K562 (cell line): ENCODE results near the gene CGNL1. TPM values are rescaled to one million over a fixed set of nuclear protein-coding genes. Genes with fewer than 3 reads are reported as not detected.

ENCODE experiments used
- CHD2 ChIP-seq: IDR thresholded peaks from 2 replicates; pipeline ENCODE4 v1.6.1; 2011; ENCODE audit warnings: low read depth, low read length
- CTBP1 ChIP-seq: fragments of 450-650 bp; IDR thresholded peaks from 2 replicates; pipeline ENCODE4 v1.6.1; 2016; ENCODE audit warnings: borderline replicate concordance
- CTCF ChIP-seq, 3 experiments: IDR thresholded peaks in 2 of 3; conservative IDR thresholded peaks in 1 of 3; 2 replicates each; pipeline ENCODE4 v1.5.1; 2011 to 2012; ENCODE audit warnings: low read length in 3 of 3, mild to moderate bottlenecking in 3 of 3, control low read depth in 2 of 3, improper control_type of control experiment in 1 of 3, inconsistent platforms in 1 of 3, low read depth in 1 of 3, mixed read lengths in 1 of 3, moderate library complexity in 1 of 3; ENCODE audit not compliant: insufficient read depth in 2 of 3
- HIVEP1 ChIP-seq: fragments of 250-450 bp; sonication (Bioruptor Pico); IDR thresholded peaks from 2 replicates; pipeline ENCODE4 v1.4.0; 2020; ENCODE audit warnings: mild to moderate bottlenecking
- HSF4 ChIP-seq: fragments of 250-450 bp; sonication (Bioruptor Pico); IDR thresholded peaks from 2 replicates; pipeline ENCODE4 v2.1.2; 2022; ENCODE audit warnings: mild to moderate bottlenecking, moderate library complexity, borderline replicate concordance
- MAX ChIP-seq: sonication (generic); formaldehyde crosslinking; IDR thresholded peaks from 2 replicates; pipeline ENCODE4 v1.9.0; 2022; ENCODE audit warnings: mild to moderate bottlenecking, missing genetic modification reagents
- RAD21 ChIP-seq, 2 experiments: fragments of 250-450 bp in 1 of 2; fragments of 450-650 bp in 1 of 2; sonication (Bioruptor Pico) in 1 of 2; formaldehyde crosslinking in 1 of 2; IDR thresholded peaks in 1 of 2; conservative IDR thresholded peaks in 1 of 2; 2 replicates each; pipeline versions ENCODE4 v1.4.0 to v1.8.0; 2020 to 2022; ENCODE audit warnings: mild to moderate bottlenecking in 2 of 2, moderate library complexity in 1 of 2
- RB1 ChIP-seq: fragments of 450-650 bp; IDR thresholded peaks from 2 replicates; pipeline ENCODE4 v1.6.1; 2017; ENCODE audit warnings: low read depth, mild to moderate bottlenecking
- REST ChIP-seq, 2 experiments: fragments of 450-650 bp; formaldehyde crosslinking in 1 of 2; IDR thresholded peaks; 2 replicates each; pipeline versions ENCODE4 v1.4.0 to v1.6.1; 2014 to 2020; ENCODE audit warnings: mild to moderate bottlenecking in 2 of 2, borderline replicate concordance in 1 of 2, low read depth in 1 of 2
- SMC3 ChIP-seq: conservative IDR thresholded peaks from 2 replicates; pipeline ENCODE4 v1.6.1; 2011; ENCODE audit warnings: low read depth, low read length, improper control_type of control experiment; ENCODE audit not compliant: insufficient read depth
- STAG1 ChIP-seq: sonication (generic); formaldehyde crosslinking; IDR thresholded peaks from 2 replicates; pipeline ENCODE4 v1.5.0; 2020; ENCODE audit warnings: missing genetic modification reagents, borderline replicate concordance
- THAP7 ChIP-seq: fragments of 250-450 bp; sonication (Bioruptor Pico); IDR thresholded peaks from 2 replicates; pipeline ENCODE4 v1.5.0; 2021
- ZNF146 ChIP-seq: IDR thresholded peaks from one replicate; pipeline ENCODE4 v1.6.1; 2018; ENCODE audit warnings: missing compliant biosample characterization; ENCODE audit not compliant: unreplicated experiment
- ZNF232 ChIP-seq: sonication (generic); formaldehyde crosslinking; IDR thresholded peaks from 2 replicates; pipeline ENCODE4 v1.8.0; 2022; ENCODE audit warnings: mild to moderate bottlenecking, missing genetic modification reagents
- ZNF436 ChIP-seq: fragments of 250-450, 450-650 bp; sonication (Bioruptor Pico); formaldehyde crosslinking; IDR thresholded peaks from 2 replicates; pipeline ENCODE4 v1.7.0; 2020; ENCODE audit warnings: mild to moderate bottlenecking
- ZNF655 ChIP-seq: fragments of 250-450 bp; sonication (Bioruptor Pico); IDR thresholded peaks from 2 replicates; pipeline ENCODE4 v1.5.0; 2021
- polyA plus RNA-seq, 8 experiments: library from polyadenylated mRNA; depleted of rRNA in 4 of 8; stranded (reverse) in 5 of 8; unstranded in 3 of 8; fragments of >200 nt; fragmentation: Nextera tagmentation in 2 of 8; fragmentation: Illumina TruSeq in 1 of 8; extraction: Ambion mirVana in 2 of 8; extraction: Trizol in 1 of 8; gene quantifications; 2 replicates each; pipeline versions ENCODE4 v1.2.1 to v1.2.3, GENCODE V29; 2011 to 2014; ENCODE audit warnings: inconsistent platforms in 1 of 8, missing spikeins in 1 of 8
- total RNA-seq, 7 experiments: library from RNA; depleted of rRNA in 6 of 7; stranded (reverse); fragments of >200 nt in 6 of 7; fragmentation: Illumina TruSeq in 2 of 7; extraction: Trizol in 2 of 7; gene quantifications; 2 replicates each; pipeline versions ENCODE4 v1.2.1 to v1.2.3, GENCODE V29; 2011 to 2021; ENCODE audit warnings: low replicate concordance in 1 of 7

Gene CGNL1
- total and polyA plus RNA-seq, 9 of the 15 experiments (the other 6 are each of a cell fraction or from before 2014, with no cell fraction given) = 0.01 to 0.07 TPM; not detected in 7

GRCh38 chr15:57559875-57560274, 183.6 kb downstream of the CGNL1 start (continued):
- peak; percentile 40; the same call in 1 of the 2 replicates for TF ChIP-seq REST (IDR thresholded peaks at IDR 0.05; ENCODE audit: borderline replicate concordance)
- no peak for TF ChIP-seq REST (CRISPR knock-in tag; IDR thresholded peaks at IDR 0.05; ENCODE audit: low read depth)
- peak; percentile 83 to 92 (median 84) for TF ChIP-seq CTCF (IDR thresholded peaks at IDR 0.05 in 2 of 3, conservative IDR thresholded peaks at IDR 0.05 in 1 of 3; ENCODE audit: insufficient read depth in 2 of 3, low read depth in 1 of 3, low read length in 3 of 3)
- TF ChIP-seq MAX (CRISPR knock-in tag) = no peak
- TF ChIP-seq RAD21 (CRISPR knock-in tag; conservative IDR thresholded peaks at IDR 0.05 in 1 of 2, IDR thresholded peaks at IDR 0.05 in 1 of 2) = peak; percentile 63 to 79
- peak; percentile 63; the same call in 1 of the 2 replicates for TF ChIP-seq STAG1 (CRISPR knock-in tag)
- no peak for TF ChIP-seq HIVEP1 (CRISPR knock-in tag)
- no peak for TF ChIP-seq ZNF655
- TF ChIP-seq THAP7 (CRISPR knock-in tag) = no peak
- TF ChIP-seq CTBP1 = peak; percentile 25; the same call in 1 of the 2 replicates
- TF ChIP-seq HSF4 (CRISPR knock-in tag) = no peak
- peak; percentile 44 for TF ChIP-seq SMC3
- no peak for TF ChIP-seq ZNF436
- no peak for TF ChIP-seq CHD2
- TF ChIP-seq RB1 = 0 out of 2 replicates have a peak, but pooled peaks have one; percentile 20
- TF ChIP-seq ZNF232 (CRISPR knock-in tag) = no peak
- no peak for TF ChIP-seq ZNF146 (CRISPR knock-in tag)
